Measurements from ENCODE around the gene LIPN.
"Not testable (repeated sequence)": the region's sequence is repeated elsewhere in the genome, so short reads cannot be mapped to it uniquely, and the experiment has no call there.

The LIPN gene, protein sequence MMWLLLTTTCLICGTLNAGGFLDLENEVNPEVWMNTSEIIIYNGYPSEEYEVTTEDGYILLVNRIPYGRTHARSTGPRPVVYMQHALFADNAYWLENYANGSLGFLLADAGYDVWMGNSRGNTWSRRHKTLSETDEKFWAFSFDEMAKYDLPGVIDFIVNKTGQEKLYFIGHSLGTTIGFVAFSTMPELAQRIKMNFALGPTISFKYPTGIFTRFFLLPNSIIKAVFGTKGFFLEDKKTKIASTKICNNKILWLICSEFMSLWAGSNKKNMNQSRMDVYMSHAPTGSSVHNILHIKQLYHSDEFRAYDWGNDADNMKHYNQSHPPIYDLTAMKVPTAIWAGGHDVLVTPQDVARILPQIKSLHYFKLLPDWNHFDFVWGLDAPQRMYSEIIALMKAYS

DNA sequence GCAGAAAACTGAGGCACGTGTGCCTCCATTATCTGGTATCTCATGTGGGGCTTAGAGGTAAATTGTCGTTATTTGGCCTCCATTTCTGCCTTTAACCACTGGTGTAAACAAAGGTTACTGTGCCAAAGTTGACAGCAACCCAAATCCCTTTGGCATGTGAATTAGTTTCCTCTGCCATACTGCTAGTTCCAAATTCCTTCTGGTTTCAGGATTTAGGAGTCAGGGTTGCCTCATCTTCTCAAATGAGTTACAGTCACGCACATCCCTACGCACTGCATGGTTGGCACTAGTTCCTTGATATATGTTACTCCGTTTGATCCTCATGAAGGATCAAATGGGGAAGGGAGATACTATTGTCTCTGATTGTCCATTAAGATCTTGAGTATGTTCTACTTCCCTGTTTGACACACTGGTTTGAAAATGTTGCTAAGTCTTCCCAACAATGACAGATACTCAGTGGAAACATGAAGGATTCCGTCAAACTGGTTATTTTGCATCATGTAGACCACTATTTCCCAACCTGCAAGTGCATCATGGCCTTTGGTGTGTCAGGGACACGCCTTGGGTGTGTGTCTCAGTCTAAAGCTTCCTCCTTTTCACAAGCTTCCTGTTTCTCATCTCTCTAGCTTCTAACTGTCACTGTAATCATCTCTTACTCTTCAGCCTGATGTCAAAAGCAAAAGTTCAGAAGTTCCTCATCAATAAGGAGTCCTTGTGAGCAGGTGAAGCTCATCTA, at the start of gene LIPN:
Gene LIPN, plus strand, starts transcription at position 655 of the 736 bp plus-strand sequence. CDS start 1,386 bp downstream, outside the sequence.
- DNase-seq (ENCODE audit: low read depth): no peak

DNA sequence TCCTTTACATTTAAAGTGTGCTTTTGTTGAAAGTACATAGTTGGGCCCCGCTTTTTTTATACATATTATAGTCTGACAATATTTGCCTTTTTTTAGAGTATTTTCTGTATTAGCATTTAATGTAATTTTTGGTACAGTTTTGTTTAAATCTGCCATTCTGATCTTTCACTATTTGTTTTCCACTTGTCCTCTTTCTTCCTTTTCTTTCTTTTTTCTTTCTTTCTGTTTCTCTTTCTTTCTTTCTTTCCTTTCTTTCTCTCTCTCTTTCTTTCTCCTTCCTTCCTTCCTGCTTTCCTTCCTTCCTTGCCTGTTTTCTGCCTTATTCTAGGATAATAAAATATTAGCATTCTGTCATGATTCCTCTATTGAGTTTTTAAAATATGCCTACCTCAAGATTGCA, 44.3 kb upstream of the LIPN start:
- no peak for DNase-seq (ENCODE audit: low read depth)

DNA sequence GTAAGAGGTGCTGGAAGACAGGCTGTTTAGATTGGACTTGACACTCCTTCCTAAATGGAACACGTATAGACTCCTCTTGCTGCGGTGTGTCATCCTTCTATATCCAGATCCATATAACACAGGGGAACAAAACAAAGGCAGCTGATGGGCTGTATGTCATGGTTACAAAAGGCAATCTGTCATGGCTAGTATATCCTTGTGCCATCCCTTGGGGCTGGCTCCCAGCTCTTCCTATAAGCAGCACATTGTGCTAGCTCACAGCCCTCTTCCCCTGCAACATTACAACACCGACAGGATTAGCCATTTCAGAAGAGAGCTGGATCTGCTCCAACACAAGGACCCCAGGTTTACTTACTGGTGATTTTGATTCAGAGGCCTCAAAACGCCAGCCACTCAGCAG, 38.4 kb upstream of the LIPN start:
- DNase-seq (ENCODE audit: low read depth): no peak

DNA sequence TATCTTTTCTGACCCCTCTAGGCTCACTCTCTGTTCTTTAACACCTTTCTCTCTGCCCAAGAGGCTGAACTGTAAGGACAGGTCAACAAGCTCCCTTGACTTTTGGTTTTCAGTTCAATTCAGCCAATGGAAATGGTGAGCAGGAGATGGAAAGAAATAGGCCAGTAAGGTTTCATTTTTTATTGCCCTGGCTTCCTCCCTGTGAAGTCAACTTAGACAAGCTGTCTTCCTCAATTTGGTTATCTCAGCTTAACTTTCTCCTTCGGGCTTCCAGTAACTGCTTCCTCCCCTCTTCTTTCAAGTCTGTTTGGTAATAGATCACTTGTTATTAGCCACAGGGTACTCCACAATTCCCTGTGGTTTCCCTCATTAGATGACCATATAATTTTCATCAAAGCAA, 34.0 kb upstream of the LIPN start:
- DNase-seq (ENCODE audit: low read depth): peak; percentile 60

DNA sequence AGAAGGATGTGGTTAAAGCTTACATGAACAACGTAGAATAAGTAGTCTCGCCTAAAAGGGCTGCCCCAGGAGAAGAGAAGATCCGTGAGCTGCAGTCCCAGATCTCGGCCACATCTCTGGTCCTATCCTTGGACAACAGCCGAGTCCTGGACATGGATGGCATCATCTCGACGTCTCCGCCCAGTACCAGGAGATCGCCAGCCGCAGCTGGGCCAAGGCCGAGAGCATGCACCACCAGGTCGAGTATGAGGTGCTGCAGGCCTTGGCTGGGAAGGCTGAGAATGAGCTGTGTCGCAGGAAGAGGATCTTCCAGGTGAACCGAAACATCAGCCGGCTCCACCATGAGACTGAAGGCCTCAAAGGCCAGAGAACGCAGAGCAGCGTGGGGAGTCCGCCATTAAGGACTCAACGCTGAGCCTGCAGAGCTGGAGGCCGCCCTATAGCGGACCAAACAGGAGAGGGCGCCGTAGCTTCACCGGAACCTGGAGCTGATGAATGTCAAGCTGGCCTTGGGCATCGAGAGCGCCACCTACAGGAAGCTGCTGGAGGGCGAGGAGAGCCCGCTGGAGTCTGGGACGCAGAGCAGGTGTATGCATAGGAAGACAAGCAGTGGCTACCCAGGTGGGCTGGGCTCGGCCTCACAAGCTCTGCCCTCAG, 31.6 kb upstream of the LIPN start:
- DNase-seq (ENCODE audit: low read depth): no peak

DNA sequence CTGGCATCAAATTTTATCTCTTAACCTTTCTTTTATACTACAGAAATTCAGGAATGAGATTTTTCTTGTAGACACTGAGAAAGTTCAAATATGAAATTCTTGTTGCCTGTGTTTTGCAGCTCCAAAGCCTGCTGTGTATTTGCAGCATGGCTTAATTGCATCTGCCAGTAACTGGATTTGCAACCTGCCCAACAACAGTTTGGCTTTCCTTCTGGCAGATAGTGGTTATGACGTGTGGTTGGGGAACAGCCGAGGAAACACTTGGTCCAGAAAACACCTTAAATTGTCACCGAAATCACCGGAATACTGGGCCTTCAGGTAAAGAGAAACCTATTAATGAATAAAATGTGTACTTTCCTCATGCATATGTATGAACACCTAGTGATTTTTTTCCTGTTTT, 29.0 kb upstream of the LIPN start:
- DNase-seq (ENCODE audit: low read depth): no peak

DNA sequence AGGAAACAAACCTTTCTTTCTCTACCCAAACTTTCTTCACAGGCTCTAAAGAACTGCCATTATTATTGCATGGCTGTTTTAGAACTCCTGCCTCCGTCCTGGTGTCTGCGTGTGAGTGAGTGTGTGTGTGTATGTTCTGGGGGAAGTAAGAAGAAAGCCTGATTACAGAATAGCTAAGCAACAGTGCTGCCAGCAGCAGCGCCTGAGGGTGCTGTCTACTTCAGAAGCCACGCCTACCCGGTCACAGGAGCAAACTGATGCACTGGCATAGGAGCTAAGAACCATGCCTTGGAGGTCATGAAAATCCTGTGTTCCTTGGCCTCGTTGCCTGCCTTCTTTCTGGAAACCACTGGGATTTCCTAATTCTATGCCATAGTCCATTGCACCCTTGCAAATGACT, 28.5 kb upstream of the LIPN start:
- DNase-seq (ENCODE audit: low read depth): no peak

DNA sequence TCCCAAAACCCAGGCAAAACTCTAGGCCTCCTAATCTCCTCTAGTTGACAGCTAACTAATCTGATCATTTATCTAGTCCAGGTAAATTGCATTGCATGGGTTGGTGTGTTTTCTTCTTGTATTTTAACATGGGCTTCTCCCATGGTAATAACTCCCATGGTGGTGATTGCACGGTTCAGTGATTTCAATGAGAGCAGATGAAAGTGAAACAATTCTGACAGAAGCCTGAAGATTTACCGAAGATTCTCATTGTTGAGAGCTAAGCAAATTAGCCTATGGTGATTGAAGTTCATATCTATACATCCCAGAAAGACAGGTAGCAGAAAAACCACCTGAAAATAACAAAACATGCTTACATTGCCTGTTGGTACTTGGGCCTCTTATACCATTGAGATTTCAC, 26.6 kb upstream of the LIPN start:
- no peak for DNase-seq (ENCODE audit: low read depth)

DNA sequence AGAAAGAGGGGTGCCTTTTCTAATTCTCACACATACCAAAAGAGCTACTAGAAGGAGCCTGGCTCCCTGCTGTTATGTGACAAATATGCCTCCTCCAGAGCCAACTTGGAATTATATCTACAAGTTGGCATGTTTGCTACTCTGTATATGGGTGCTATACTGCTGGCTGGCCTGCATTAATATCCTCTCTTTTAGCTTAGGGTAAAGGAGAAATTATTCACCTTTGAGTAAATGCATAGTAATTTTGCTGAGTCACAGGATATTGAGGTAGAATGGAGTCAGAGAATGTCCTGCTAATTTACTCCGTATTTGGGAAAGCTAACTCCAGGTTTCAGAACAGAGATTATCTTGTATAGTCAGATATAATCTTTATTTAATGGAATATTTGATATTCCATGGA, 24.2 kb upstream of the LIPN start:
- no peak for DNase-seq (ENCODE audit: low read depth)

DNA sequence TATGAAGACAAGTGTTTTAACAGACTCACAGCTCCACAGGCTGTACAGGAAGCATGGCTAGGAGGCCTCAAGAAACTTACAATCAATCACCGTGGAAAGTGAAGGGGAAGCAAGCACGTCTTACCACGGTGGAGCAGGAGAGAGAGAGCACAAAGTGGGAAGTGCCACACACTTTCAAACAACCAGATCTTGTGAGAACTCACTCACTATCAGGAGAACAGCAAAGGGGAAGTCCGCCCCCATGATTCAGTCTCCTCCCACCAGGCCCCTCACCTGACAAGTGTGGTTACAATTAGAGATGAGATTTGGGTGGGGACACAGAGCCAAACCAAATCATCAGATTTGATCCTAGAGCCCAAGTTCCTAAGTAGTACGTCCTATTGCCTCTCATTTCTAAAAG, 17.9 kb upstream of the LIPN start:
- not testable (repeated sequence) for DNase-seq (ENCODE audit: low read depth)

DNA sequence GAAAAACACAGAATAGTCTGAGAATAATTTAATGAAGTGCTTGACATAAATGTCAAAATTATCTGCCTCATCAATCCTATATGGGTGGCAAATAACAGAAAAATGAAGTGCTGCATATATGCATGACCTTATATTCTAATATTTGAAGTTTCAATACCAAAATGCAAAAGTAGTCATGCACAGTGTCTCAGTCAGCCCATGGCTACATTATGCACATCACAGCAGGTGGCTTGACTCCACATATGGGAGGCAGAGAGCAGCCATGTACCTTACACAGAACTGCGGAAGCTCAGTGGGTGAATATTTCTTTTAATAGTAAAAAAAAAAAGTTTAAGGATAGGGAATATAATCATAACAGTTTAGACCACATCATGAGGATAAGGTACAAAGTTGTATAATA, 17.4 kb upstream of the LIPN start:
- no peak for DNase-seq (ENCODE audit: low read depth)

DNA sequence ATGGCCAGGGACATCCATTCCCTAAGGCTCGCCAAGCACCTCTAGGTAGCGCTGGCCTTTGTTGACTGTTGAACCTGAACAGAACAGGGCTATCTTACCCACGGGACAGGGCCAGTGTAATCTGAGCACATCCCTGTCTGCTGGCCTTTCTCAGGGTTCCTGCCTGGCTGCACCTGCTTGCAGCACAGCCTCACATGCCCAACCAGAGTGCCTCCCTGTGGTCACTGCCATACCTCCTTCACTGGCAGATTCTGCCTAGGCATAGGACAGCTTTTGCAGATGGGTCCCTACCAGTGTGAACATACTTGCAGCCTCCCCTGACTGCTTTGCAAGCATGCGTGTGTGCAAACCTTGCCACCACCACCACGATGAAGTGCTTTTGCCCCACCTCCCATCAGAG, 15.8 kb upstream of the LIPN start:
- no peak for DNase-seq (ENCODE audit: low read depth)

DNA sequence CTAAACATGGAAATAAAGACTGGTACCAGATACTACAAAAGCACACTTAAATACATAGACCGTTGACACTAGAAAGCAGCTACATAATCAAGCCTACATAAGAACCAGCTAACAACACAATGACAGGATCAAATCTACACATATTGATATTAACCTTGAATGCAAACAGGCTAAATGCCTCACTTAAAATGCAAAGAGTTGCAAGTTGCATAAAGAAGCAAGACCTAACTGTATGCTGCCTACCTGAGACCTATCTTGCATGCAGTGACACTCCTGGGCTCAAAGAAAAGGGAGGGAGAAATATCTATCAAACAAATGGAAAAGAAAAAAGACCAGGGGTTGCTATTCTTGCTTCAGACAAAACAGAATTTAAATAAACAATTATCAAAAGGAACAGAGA, 14.2 kb upstream of the LIPN start:
- no peak for DNase-seq (ENCODE audit: low read depth)

DNA sequence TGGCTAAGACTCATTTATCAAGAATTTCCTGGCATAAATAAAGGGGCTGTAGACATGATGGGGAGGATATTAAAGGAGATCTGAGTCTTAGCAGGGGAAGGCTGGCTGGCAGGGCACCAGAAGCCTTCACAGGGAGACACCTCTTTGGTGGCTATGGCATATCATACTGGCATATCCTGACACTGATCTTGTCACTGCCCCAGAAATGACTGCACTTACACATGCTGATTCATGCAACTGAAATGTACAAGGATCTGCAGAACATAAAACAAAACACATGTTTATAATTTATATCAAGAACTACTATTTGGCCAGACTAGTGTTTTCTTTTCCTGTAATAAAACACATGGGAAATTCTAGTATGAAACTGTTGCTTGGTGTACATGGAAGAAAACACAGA, 5.5 kb upstream of the LIPN start:
- DNase-seq (ENCODE audit: low read depth): no peak

DNA sequence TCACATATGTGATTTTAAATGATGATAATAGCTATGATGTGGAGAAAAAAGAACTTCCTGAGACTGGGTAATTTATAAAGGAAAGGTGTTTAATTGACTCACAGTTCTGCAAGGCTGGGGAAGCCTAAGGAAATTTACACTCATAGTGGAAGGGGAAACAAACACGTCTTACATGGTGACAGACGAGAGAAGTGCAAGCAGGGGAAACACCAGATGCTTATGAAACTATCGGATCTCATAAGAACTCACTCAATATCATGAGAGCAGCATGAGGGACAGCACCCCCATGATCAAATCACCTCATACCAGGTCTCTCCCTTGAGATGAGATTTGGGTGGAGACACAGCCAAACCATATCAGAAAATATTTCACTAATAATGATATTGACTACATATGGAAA, 4.1 kb upstream of the LIPN start:
- DNase-seq (ENCODE audit: low read depth): no peak

DNA sequence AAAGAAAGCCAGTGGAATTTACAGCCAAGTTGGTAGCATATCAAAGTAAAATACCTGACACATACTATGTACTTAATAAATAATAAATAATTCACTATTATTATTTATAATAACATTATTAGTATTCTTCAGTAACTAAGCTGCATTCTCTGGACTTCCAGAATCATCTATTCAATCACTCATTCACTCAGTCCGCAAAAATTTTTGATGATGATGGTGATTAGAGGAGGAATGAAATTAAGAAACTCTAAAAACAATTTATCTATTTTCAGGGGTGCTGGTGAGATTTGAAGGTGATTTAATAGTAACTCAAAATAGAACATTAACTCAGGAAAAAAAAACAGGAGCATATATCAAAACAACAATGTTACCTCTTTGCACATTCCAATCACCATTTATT, 3.2 kb upstream of the LIPN start:
- no peak for DNase-seq (ENCODE audit: low read depth)

DNA sequence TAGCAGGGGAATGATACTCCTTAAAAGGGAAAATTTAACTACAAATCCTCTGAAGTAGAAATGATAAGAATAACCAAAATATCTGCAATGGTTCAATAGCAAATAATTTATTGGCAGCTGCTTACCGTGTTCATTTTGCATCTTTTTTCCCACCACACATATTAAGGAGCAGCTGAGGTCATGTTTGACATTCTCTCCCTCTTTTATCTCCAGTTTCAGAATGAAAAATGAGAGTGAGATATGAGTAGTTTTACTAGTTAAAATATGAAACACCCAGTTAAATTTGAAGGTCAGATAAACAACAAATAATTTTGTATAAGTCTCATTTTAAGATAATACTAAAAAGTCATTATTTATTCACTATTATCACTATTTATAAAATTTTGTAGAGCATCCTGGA, 3.1 kb downstream of the LIPN start:
- DNase-seq (ENCODE audit: low read depth): no peak

DNA sequence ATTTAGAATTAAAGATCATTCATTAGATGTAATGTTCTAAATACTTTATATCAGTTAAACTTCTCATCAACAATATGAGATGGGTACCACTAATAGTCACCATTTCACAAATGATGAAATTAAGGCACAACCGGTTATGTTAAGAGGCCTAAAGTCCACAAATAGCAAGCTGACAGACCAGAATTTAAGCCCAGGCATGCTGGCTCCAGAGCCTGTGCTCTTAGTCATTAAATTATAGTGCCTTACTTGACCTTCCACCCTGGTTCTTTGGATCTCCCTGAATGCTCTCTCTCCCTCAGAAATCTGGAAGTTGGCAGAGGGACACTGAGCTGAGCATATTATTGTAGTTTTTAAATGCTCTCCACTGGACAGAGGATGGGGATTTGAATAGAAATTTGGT, 3.6 kb downstream of the LIPN start:
- no peak for DNase-seq (ENCODE audit: low read depth)

DNA sequence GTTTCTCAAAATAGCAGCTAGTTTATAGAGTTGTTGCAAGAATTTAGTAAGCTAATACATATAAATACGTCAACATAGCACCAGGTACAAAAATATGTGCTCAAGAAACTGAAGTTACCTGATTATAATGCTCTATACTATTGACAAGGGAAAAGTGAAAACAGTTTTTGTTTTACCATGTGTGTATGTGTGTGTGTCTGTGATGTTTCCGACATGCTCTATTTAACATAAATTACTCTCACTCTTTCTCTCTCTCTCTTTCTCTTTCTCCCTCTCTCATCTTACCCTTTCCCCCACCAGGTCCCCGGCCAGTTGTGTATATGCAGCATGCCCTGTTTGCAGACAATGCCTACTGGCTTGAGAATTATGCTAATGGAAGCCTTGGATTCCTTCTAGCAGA, 4.3 kb downstream of the LIPN start:
- no peak for DNase-seq (ENCODE audit: low read depth)

DNA sequence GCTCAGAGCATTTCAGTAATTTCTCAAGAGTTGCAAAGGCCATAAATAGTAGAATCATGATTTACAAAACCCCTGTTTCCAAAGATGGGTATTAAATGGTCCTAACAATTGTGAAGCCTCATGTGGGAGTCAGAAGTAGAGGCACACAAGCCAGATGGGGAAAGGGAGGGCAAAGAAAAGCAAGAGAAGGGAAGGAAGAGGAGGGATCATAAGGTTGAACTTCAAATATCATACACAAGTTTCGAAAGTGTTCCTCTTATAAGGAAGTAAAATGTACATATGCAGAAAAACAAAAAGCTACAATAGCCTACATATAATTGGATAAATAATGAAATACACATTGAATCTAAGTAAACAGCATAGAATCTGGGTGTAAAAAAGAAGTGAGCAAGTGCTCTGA, 6.0 kb downstream of the LIPN start:
- DNase-seq (ENCODE audit: low read depth): no peak

DNA sequence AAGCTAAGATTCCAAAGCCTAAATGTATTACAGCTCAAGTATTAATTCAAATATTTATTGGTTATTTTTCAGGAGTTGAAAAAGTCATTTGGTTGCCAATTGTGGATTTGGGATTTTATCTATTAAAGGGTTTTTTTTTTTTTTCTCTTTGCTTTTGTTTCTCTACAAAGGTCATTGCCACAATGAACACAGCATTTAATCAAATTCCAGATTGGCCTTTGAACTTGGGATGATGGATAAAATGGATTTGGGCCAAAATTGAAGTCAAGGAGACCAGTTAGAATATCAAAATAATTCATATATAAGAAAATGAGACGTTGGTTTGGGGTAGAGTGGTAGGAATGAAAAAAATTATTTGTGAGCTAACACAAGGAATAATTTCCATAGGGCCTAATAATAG, 9.6 kb downstream of the LIPN start:
- DNase-seq (ENCODE audit: low read depth): no peak

DNA sequence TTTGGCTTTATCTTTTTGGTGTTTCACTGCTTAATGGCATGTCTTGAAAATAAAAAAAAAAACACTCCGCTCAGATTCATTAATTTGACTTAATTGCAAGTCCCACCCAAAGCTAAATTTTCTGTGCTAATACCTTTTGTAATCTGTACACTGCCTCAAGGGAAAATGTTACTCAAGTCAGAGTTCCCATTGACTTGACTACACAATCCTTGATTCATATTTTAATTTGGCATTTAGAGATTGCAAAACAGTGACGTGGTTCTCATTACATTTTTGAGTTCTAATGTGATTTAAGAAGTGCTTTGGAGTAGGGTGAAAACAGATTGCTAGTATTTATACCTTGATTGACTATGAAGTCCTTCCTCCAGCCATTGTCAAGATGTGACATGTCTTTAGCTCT, 21.4 kb downstream of the LIPN start:
- DNase-seq (ENCODE audit: low read depth): no peak

DNA sequence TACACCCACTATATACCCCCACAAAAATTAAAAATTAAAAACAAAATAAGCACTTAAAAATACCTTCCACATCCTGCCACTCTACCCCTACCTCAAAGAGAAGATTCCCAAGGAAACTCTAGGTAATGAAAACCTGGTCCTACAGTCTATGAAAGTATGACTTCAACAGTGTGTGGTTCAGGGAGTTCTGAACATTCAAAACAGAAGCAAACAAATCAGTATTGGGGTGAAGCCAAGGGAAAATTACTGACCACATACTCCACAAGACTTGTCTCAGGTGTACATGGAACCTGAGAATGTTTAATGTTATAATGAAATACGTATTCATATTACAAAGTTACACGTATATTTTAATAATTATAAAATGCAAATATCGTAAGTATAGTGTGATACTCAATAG, 22.4 kb downstream of the LIPN start:
- no peak for DNase-seq (ENCODE audit: low read depth)

Data from CMK (cell line).